ENCODE results near the gene NPFFR2. TPM values are rescaled to one million over a fixed set of nuclear protein-coding genes. Genes with fewer than 3 reads are reported as not detected.
"Not testable (repeated sequence)": the region's sequence is repeated elsewhere in the genome, so short reads cannot be mapped to it uniquely, and the experiment has no call there.

NPFFR2 gene
- total RNA-seq, 1 donor from 2014 or later, result 0.16 TPM

- no peak for TF ChIP-seq CTCF (conservative IDR thresholded peaks at IDR 0.05)
- DNase-seq (ENCODE audit: low read depth, low spot score), result no peak
- Mint-ChIP-seq H3K4me3 (no peak overlapping the region), H3K27ac (ENCODE audit: unreplicated experiment) (no peak overlapping the region), H3K9me3 (no peaks in the 10 kb centered on the region), H3K27me3 (ENCODE audit: low read depth) (no peaks in the 10 kb centered on the region), H3K36me3 (ENCODE audit: low read depth) (no peaks in the 10 kb centered on the region), H3K4me1 (no peaks in the 10 kb centered on the region)
Measured at GRCh38 chr4:72067051-72067450, 35.3 kb downstream of the NPFFR2 start.

- no peak overlapping the region for H3K4me3 Mint-ChIP-seq
- DNase-seq (ENCODE audit: low read depth, low spot score), result no peak
- H3K36me3 Mint-ChIP-seq (ENCODE audit: low read depth), result no peaks in the 10 kb centered on the region
- no peaks in the 10 kb centered on the region for H3K9me3 Mint-ChIP-seq
- H3K27ac Mint-ChIP-seq (ENCODE audit: unreplicated experiment), result no peak overlapping the region
- no peak for TF ChIP-seq CTCF (conservative IDR thresholded peaks at IDR 0.05)
- no peaks in the 10 kb centered on the region for H3K4me1 Mint-ChIP-seq
- H3K27me3 Mint-ChIP-seq (ENCODE audit: low read depth), result no peaks in the 10 kb centered on the region
Measured at GRCh38 chr4:72073816-72074215, 42.0 kb downstream of the NPFFR2 start.

- H3K27me3 Mint-ChIP-seq (ENCODE audit: low read depth), result no peaks in the 10 kb centered on the region
- no peaks in the 10 kb centered on the region for H3K9me3 Mint-ChIP-seq
- H3K27ac Mint-ChIP-seq (ENCODE audit: unreplicated experiment), result no peak overlapping the region
- no peaks in the 10 kb centered on the region for H3K36me3 Mint-ChIP-seq (ENCODE audit: low read depth)
- TF ChIP-seq CTCF (conservative IDR thresholded peaks at IDR 0.05), result no peak
- no peak for DNase-seq (ENCODE audit: low read depth, low spot score)
- no peaks in the 10 kb centered on the region for H3K4me1 Mint-ChIP-seq
- H3K4me3 Mint-ChIP-seq, result no peak overlapping the region
Measured at GRCh38 chr4:72076562-72076961, 44.8 kb downstream of the NPFFR2 start.

DNA sequence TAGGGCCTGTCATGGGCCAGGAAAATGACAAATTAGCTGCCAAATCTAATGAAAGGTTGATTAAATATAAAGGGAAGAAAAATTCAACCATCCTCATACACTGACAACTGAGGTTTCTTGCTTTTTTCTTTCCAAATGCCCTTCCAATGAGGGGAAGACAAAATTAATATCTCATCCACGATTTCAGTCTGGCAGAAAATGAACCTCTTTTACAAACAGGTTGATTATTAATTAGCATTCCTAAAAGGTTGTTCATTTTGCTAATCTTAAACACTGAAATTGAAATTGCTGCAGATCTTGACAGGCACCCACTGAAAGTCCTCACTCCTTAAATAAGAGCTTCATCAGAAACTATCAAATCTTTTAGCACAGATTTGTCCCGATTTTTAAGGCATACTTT, 45.5 kb downstream of the NPFFR2 start:
- Mint-ChIP-seq H3K9me3 (no peaks in the 10 kb centered on the region), H3K36me3 (ENCODE audit: low read depth) (no peaks in the 10 kb centered on the region)
- no peak for DNase-seq (ENCODE audit: low read depth, low spot score)

DNA sequence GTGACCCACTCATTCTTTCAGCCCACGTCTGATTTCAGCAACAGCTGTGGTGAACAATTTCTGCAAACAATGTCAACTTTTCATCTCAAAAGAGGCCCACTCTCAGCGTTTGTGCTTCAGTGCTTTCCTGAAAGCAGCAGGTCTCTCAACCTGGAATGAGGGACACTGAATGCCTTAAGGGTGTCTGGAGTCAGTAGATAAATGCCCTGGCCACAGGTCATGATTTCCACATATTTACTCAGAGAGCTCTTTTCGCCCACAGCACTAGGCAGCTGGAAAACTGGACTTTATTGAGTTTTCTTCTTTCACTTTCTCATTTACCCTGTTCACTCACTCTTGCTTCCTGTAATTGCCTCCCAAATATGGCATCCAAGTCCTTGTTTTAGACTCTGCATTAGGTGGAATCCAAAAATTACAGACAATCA, 52.8 kb downstream of the NPFFR2 start:
- no peak overlapping the region for H3K27ac Mint-ChIP-seq (ENCODE audit: unreplicated experiment)
- no peak for DNase-seq (ENCODE audit: low read depth, low spot score)

More for the DNA sequence above, 45.5 kb downstream of the NPFFR2 start:
- H3K27me3 Mint-ChIP-seq (ENCODE audit: low read depth), result no peaks in the 10 kb centered on the region
- H3K27ac Mint-ChIP-seq (ENCODE audit: unreplicated experiment), result no peak overlapping the region
- no peak overlapping the region for H3K4me3 Mint-ChIP-seq
- no peak for TF ChIP-seq CTCF (conservative IDR thresholded peaks at IDR 0.05)
- H3K4me1 Mint-ChIP-seq, result no peaks in the 10 kb centered on the region

GRCh38 chr4:72090606-72091005, 58.8 kb downstream of the NPFFR2 start:
- not testable (repeated sequence) for DNase-seq (ENCODE audit: low read depth, low spot score); H3K27me3 Mint-ChIP-seq (ENCODE audit: low read depth); H3K36me3 Mint-ChIP-seq (ENCODE audit: low read depth); H3K9me3 Mint-ChIP-seq; H3K27ac Mint-ChIP-seq (ENCODE audit: unreplicated experiment); H3K4me3 Mint-ChIP-seq; H3K4me1 Mint-ChIP-seq

More for the DNA sequence above, 52.8 kb downstream of the NPFFR2 start:
- Mint-ChIP-seq H3K4me3 (no peak overlapping the region), H3K4me1 (no peaks in the 10 kb centered on the region), H3K9me3 (no peaks in the 10 kb centered on the region), H3K27me3 (ENCODE audit: low read depth) (no peaks in the 10 kb centered on the region), H3K36me3 (ENCODE audit: low read depth) (no peaks in the 10 kb centered on the region)
- no peak for TF ChIP-seq CTCF (conservative IDR thresholded peaks at IDR 0.05)
